Measurements from ENCODE around the gene RUNX1. TPM values are rescaled to one million over a fixed set of nuclear protein-coding genes. Genes with fewer than 3 reads are reported as not detected.

RUNX1 gene
- total RNA-seq, 1 donor from 2014 or later, result 25.4 TPM

- DNase-seq (ENCODE audit: low read depth), result no peak
Observed at GRCh38 chr21:34850166-34850690, 198.9 kb downstream of the RUNX1 start.

GRCh38 chr21:34846601-34847112 is 202.4 kb downstream of the RUNX1 start:
- DNase-seq (ENCODE audit: low read depth), result peak; percentile 83

DNA sequence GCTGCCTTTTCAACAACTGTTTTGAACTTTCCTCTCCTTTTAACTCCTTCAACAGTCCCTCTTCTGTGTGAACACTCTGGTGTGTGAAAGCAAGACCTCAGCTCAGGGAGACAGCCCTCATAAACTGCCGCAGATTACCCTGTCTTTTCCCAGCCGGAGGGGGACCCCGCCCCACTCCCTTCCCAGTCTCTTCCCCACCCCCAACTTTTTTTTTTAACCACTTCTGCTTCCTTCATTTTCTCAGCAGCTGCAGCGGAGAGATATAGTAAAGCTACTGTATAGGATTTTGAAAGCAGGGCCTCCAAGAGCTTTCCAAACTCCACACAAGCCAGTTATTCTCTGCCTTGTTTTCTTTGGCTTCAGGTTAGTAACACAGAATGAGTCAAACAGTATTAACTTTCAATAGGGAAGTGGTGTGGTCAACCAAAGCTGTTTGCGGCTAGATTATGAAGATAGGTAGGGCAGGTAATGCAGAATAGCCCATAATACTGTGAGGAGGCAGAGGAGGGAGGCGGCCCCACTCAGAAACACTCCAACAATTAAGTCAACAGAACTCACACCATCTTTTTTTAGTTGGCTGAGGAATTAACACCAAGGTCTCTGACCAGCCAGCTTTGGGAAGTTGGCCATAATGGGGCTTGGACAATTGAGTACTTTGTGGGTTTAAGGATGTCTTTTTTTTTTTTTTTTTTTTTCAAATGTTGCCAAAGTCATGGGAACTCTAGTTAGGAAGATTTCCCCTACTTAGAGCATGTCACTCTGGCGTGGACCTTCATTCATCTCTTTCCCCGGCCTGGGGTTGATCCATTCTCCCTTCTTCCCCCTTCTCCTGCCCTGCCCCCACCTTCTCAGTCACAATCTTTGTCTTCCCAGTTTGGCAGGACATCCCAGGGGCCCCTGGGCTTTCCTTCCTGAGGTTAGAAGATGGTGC is 203.3 kb downstream of the RUNX1 start:
- peak; percentile 93 for DNase-seq (ENCODE audit: low read depth)

- DNase-seq (ENCODE audit: low read depth), result no peak
Observed at GRCh38 chr21:34844924-34845238, 204.2 kb downstream of the RUNX1 start.

DNA sequence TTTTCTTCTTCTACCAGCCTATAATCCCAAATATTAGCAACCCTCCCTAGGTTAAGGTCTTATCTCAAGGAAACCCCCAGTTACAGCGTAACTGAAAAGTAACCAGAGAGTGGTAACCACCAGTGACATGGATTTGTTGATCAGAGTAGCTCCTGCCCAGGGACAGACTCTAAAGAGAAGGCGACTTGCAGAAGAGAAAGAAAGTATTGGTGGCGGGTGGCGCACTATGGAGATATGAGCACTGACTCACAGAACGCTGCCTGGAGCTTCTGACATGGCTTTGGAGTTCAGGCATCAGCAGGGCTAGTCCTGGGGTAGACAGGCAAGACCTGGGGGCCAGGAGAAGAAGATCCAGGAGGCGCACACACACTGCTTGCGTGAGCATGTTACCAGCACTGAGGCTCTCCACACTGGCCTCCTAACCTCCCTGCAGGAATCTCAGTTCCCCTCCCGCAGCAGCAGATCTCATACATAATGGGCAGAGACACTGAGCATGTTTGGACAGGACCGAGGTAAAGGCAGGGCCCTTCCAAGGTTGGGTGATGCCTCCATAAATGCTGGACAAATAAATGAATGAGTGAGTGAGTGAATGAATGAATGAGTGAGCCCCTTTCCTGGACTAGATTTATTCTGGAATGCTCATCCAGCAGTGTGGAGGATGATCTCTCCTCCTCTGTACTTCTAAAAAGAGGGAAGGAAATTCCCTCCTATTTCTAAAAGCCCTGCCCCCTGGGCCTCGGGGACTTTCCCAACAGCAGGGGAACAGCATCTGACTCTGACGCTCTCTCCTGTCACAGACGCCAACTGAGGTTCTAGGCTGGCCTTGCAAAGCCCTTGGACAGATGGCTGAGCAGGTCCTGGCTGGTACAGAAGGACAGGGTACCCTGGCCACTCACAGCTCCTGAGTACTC is 204.8 kb downstream of the RUNX1 start:
- peak; percentile 31 for DNase-seq (ENCODE audit: low read depth)

DNA sequence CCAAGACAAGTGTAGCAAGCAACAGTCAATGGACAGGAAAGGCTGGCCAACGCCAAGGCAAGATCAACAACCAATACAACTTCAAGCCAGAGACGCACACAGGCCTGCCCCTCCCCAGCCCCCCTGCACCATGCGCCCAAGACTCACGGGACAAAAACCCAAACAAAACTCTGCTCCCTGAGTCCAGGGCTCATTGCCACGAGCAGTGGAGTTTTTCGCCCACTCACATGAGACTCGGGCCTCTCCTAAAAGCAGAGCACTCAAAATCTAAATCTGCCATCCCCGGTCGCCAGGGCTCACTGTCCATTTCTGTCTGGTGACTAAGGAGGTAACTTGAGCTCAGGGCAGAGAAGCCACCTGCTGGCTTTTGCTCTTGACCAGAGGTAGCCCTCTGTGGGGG is 205.5 kb downstream of the RUNX1 start:
- no peak for DNase-seq (ENCODE audit: low read depth)

GRCh38 chr21:34841154-34841553 is 207.9 kb downstream of the RUNX1 start:
- no peak for DNase-seq (ENCODE audit: low read depth)

GRCh38 chr21:34840693-34841092 is 208.4 kb downstream of the RUNX1 start:
- DNase-seq (ENCODE audit: low read depth), result no peak

GRCh38 chr21:34838956-34839820 is 209.9 kb downstream of the RUNX1 start:
- DNase-seq (ENCODE audit: low read depth), result no peak

- no peak for DNase-seq (ENCODE audit: low read depth)
Observed at GRCh38 chr21:34836933-34837505, 212.1 kb downstream of the RUNX1 start.

DNA sequence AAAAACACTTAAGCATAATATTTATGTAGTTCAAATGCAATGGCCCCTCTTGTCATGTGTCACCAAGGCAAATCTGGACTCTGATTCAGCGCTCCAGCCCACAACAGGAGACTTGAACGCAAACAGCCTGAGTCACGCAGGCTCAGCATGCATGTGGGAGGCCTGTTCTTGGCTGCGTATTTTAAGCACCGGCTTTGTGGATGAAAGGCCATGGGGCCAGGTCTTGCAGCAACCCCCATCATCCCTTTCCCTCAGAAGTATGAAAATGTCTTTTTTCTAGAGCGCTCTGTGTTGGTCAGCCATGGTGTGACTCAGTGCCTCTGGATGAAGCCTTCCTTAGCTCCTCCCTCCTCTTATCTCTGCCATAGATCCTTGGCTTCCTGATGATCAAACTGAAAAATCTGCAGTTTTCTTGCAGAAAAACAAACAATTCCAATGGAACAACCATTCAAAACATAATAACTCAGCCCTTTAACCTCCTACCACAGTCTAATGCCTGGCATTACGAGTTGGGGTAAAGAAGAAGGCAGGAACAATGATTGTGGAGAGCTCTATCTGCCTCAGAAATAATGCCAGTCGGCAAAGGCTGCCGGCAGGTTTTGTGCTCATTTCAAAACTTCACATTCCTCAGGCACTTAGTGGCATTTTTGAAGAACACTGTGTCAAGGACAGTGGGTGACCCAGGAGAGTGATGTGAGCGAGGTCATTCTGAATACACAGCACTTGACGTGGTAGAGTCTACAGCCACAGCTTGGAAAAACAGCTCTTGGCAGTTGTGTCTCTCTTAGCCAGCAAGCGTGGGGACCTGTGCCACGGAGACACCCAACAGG is 212.8 kb downstream of the RUNX1 start:
- peak; percentile 77 for DNase-seq (ENCODE audit: low read depth)

GRCh38 chr21:34835526-34835925 is 213.6 kb downstream of the RUNX1 start:
- DNase-seq (ENCODE audit: low read depth), result no peak

- DNase-seq (ENCODE audit: low read depth), result no peak
Observed at GRCh38 chr21:34834852-34835501, 214.1 kb downstream of the RUNX1 start.

- DNase-seq (ENCODE audit: low read depth), result no peak
Observed at GRCh38 chr21:34834290-34834689, 214.8 kb downstream of the RUNX1 start.

- no peak for DNase-seq (ENCODE audit: low read depth)
Observed at GRCh38 chr21:34833465-34833864, 215.6 kb downstream of the RUNX1 start.

- no peak for DNase-seq (ENCODE audit: low read depth)
Observed at GRCh38 chr21:34830386-34831170, 218.5 kb downstream of the RUNX1 start.

GRCh38 chr21:34827445-34828235 is 221.5 kb downstream of the RUNX1 start:
- DNase-seq (ENCODE audit: low read depth), result no peak

GRCh38 chr21:34826836-34827235 is 222.3 kb downstream of the RUNX1 start:
- DNase-seq (ENCODE audit: low read depth), result no peak
